ENCODE data around the gene DROSHA.
"Not testable (repeated sequence)": the region's sequence is repeated elsewhere in the genome, so short reads cannot be mapped to it uniquely, and the experiment has no call there.

DROSHA gene

GRCh38 chr5:31551878-31552277, 20.0 kb upstream of the DROSHA start:
- Histone ChIP-seq H3K9me3 (ENCODE audit: control insufficient read depth, insufficient read depth, low read length) (no peaks in the 10 kb centered on the region), H4K20me1 (ENCODE audit: control insufficient read depth, insufficient read depth, low read depth, low read length) (no peaks in the 10 kb centered on the region), H3K27me3 (ENCODE audit: control insufficient read depth, low read length) (no peaks in the 10 kb centered on the region), H3K36me3 (ENCODE audit: control insufficient read depth, low read length) (peaks cover 24% of the 10 kb centered on the region), H3F3A (ENCODE audit: control insufficient read depth, insufficient read depth) (no peaks in the 10 kb centered on the region), H3K79me2 (ENCODE audit: control insufficient read depth, low read length) (no peaks in the 10 kb centered on the region), H3K4me2 (ENCODE audit: low read length) (no peak overlapping the region), H3K4me3 (ENCODE audit: low read length) (no peak overlapping the region), H3K9me2 (replicated peaks; ENCODE audit: control insufficient read depth, low read length) (no peaks in the 10 kb centered on the region), H3K4me1 (ENCODE audit: control insufficient read depth, low read length) (no peaks in the 10 kb centered on the region), H3K27ac (ENCODE audit: low read depth, low read length) (no peak overlapping the region)
- TF ChIP-seq EZH2phosphoT487 (IDR thresholded peaks at IDR 0.05; ENCODE audit: borderline replicate concordance, low read length) (no peak), CTCF (IDR thresholded peaks at IDR 0.05; ENCODE audit: low read depth, low read length, poor library complexity, severe bottlenecking) (no peak)

GRCh38 chr5:31549114-31549513, 17.2 kb upstream of the DROSHA start:
- not testable (repeated sequence) for H3K4me2 ChIP-seq (ENCODE audit: low read length); H3F3A ChIP-seq (ENCODE audit: control insufficient read depth, insufficient read depth); H4K20me1 ChIP-seq (ENCODE audit: control insufficient read depth, insufficient read depth, low read depth, low read length); H3K4me1 ChIP-seq (ENCODE audit: control insufficient read depth, low read length); H3K4me3 ChIP-seq (ENCODE audit: low read length); H3K79me2 ChIP-seq (ENCODE audit: control insufficient read depth, low read length); H3K27ac ChIP-seq (ENCODE audit: low read depth, low read length); H3K9me3 ChIP-seq (ENCODE audit: control insufficient read depth, insufficient read depth, low read length); H3K27me3 ChIP-seq (ENCODE audit: control insufficient read depth, low read length); H3K9me2 ChIP-seq (replicated peaks; ENCODE audit: control insufficient read depth, low read length)
- peaks cover 39% of the 10 kb centered on the region for H3K36me3 ChIP-seq (ENCODE audit: control insufficient read depth, low read length)

GRCh38 chr5:31537851-31538250, 6.0 kb upstream of the DROSHA start:
- Histone ChIP-seq H3K27ac (ENCODE audit: low read depth, low read length) (no peak overlapping the region), H3K4me2 (ENCODE audit: low read length) (no peak overlapping the region), H3F3A (ENCODE audit: control insufficient read depth, insufficient read depth) (no peaks in the 10 kb centered on the region), H3K36me3 (ENCODE audit: control insufficient read depth, low read length) (peaks cover 64% of the 10 kb centered on the region), H3K9me2 (replicated peaks; ENCODE audit: control insufficient read depth, low read length) (no peaks in the 10 kb centered on the region), H3K4me1 (ENCODE audit: control insufficient read depth, low read length) (peaks cover 12% of the 10 kb centered on the region), H4K20me1 (ENCODE audit: control insufficient read depth, insufficient read depth, low read depth, low read length) (no peaks in the 10 kb centered on the region), H3K79me2 (ENCODE audit: control insufficient read depth, low read length) (peaks cover 16% of the 10 kb centered on the region), H3K9me3 (ENCODE audit: control insufficient read depth, insufficient read depth, low read length) (no peaks in the 10 kb centered on the region), H3K4me3 (ENCODE audit: low read length) (no peak overlapping the region), H3K27me3 (ENCODE audit: control insufficient read depth, low read length) (no peaks in the 10 kb centered on the region)
- TF ChIP-seq EZH2phosphoT487 (IDR thresholded peaks at IDR 0.05; ENCODE audit: borderline replicate concordance, low read length) (no peak), CTCF (IDR thresholded peaks at IDR 0.05; ENCODE audit: low read depth, low read length, poor library complexity, severe bottlenecking) (no peak)

- H3K4me2 ChIP-seq (ENCODE audit: low read length), result no peak overlapping the region
- peaks cover 12% of the 10 kb centered on the region for H3K4me1 ChIP-seq (ENCODE audit: control insufficient read depth, low read length)
- H3K9me3 ChIP-seq (ENCODE audit: control insufficient read depth, insufficient read depth, low read length), result no peaks in the 10 kb centered on the region
- no peaks in the 10 kb centered on the region for H4K20me1 ChIP-seq (ENCODE audit: control insufficient read depth, insufficient read depth, low read depth, low read length)
- H3K9me2 ChIP-seq (replicated peaks; ENCODE audit: control insufficient read depth, low read length), result no peaks in the 10 kb centered on the region
- no peak overlapping the region for H3K4me3 ChIP-seq (ENCODE audit: low read length)
- H3K27me3 ChIP-seq (ENCODE audit: control insufficient read depth, low read length), result no peaks in the 10 kb centered on the region
- no peak overlapping the region for H3K27ac ChIP-seq (ENCODE audit: low read depth, low read length)
- peaks cover 59% of the 10 kb centered on the region for H3K36me3 ChIP-seq (ENCODE audit: control insufficient read depth, low read length)
- no peaks in the 10 kb centered on the region for H3F3A ChIP-seq (ENCODE audit: control insufficient read depth, insufficient read depth)
- H3K79me2 ChIP-seq (ENCODE audit: control insufficient read depth, low read length), result peaks cover 21% of the 10 kb centered on the region
- TF ChIP-seq EZH2phosphoT487 (IDR thresholded peaks at IDR 0.05; ENCODE audit: borderline replicate concordance, low read length) (no peak), CTCF (IDR thresholded peaks at IDR 0.05; ENCODE audit: low read depth, low read length, poor library complexity, severe bottlenecking) (no peak)
Observed at GRCh38 chr5:31537349-31537748, 5.5 kb upstream of the DROSHA start.
